Activated T-helper 1 cell treated with anti-CD3 and anti-CD28 coated beads, Interleukin-12 subunit alpha, Interleukin-12 subunit beta, Interleukin-2, Interleukin-4 antibody, amounts not matched to agents 30 ng/mL and 10 ng/mL and 1 ng/mL, durations not matched to agents 14 hours and 24 hours and 36 hours (primary cell): ENCODE measurements around the gene RPAIN. TPM values are rescaled to one million over a fixed set of nuclear protein-coding genes. Genes with fewer than 3 reads are reported as not detected.

Experiments used
- DNase-seq: peaks from one replicate; pipeline ENCODE4 v3.0.0; 2021; ENCODE audit warnings: low spot score
- H3K27ac Mint-ChIP-seq: one replicate; pipeline ENCODE4 v1.8.0; 2021; ENCODE audit warnings: mild to moderate bottlenecking, mixed read lengths
- H3K27me3 Mint-ChIP-seq: one replicate; pipeline ENCODE4 v1.8.0; 2022; ENCODE audit warnings: mild to moderate bottlenecking, moderate library complexity, mixed read lengths; ENCODE audit not compliant: insufficient read depth
- H3K36me3 Mint-ChIP-seq: one replicate; pipeline ENCODE4 v1.8.0; 2021; ENCODE audit warnings: low read depth, mixed read lengths
- H3K4me1 Mint-ChIP-seq: one replicate; pipeline ENCODE4 v1.8.0; 2021; ENCODE audit warnings: low read depth, mixed read lengths
- H3K4me3 Mint-ChIP-seq: one replicate; pipeline ENCODE4 v1.8.0; 2021; ENCODE audit warnings: mild to moderate bottlenecking, moderate library complexity, mixed read lengths
- H3K9me3 Mint-ChIP-seq: one replicate; pipeline ENCODE4 v1.8.0; 2021; ENCODE audit warnings: mixed read lengths
- intact Hi-C: fragments of 100-400 bp; cut with micrococcal nuclease; formaldehyde crosslinking; loops from one replicate; pipeline ENCODE4 v1.15.1; 2024
- total RNA-seq: library from RNA; stranded (reverse); gene quantifications from 2 replicates; pipeline ENCODE4 v1.2.3, GENCODE V29; 2022

RPAIN gene
- total RNA-seq, 1 donor from 2014 or later: 67.0 TPM

GRCh38 chr17:5472511-5472910, 52.5 kb downstream of the RPAIN start:
- Mint-ChIP-seq H3K4me3 (no peak overlapping the region), H3K9me3 (no peaks in the 10 kb centered on the region), H3K27me3 (no peaks in the 10 kb centered on the region), H3K36me3 (peaks cover 35% of the 10 kb centered on the region), H3K27ac (no peak overlapping the region), H3K4me1 (peaks cover 17% of the 10 kb centered on the region)
- DNase-seq: no peak
- intact Hi-C loops: no loop called here

DNA sequence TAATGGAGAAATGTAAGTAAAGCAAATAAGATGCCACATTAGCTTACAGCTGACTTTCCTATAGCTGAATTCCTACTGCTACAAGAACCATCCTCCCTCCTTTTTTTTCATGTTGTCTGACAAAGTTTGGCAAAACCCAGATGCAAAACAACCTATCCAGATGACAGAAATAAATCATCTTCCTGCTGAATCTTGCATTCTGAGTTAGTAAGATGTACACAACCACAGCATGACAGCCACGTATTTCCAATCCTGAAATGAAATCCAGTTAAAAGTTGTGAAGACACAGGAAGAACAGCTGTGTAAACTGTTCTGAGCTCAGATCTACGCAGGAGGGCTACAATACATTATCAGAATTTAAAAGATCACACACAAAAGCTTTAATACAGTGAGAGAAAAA, 53.9 kb downstream of the RPAIN start:
- no peak for DNase-seq
- Mint-ChIP-seq H3K4me3 (no peak overlapping the region), H3K9me3 (no peaks in the 10 kb centered on the region), H3K4me1 (peaks cover 11% of the 10 kb centered on the region), H3K36me3 (peaks cover 40% of the 10 kb centered on the region), H3K27me3 (no peaks in the 10 kb centered on the region), H3K27ac (no peak overlapping the region)
- intact Hi-C loops: no loop called here

DNA sequence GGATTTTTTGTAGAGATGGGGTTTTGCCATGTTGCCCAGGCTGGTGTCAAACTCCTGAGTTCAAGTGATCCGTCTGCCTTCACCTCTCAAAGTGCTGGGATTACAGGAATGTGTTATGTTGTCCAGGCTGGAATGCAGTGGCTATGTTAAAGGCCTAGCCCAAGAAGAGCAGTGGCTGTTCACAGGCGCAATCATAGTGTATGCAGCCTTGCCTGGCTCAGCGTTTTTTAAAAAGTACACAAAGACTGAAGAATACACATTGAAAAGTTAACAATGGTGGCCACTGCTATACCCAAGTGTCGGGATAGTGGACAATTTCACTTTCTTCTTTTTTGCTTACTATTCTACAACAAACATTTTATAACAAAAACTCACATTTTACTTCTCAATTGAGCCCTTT, 59.0 kb downstream of the RPAIN start:
- Mint-ChIP-seq H3K27ac (no peak overlapping the region), H3K27me3 (no peaks in the 10 kb centered on the region), H3K9me3 (no peaks in the 10 kb centered on the region), H3K36me3 (peaks cover 68% of the 10 kb centered on the region), H3K4me3 (no peak overlapping the region), H3K4me1 (peaks cover 27% of the 10 kb centered on the region)
- intact Hi-C loops: no loop called here
- DNase-seq: no peak

GRCh38 chr17:5480962-5481361, 61.0 kb downstream of the RPAIN start:
- H3K27ac Mint-ChIP-seq: no peak overlapping the region

DNA sequence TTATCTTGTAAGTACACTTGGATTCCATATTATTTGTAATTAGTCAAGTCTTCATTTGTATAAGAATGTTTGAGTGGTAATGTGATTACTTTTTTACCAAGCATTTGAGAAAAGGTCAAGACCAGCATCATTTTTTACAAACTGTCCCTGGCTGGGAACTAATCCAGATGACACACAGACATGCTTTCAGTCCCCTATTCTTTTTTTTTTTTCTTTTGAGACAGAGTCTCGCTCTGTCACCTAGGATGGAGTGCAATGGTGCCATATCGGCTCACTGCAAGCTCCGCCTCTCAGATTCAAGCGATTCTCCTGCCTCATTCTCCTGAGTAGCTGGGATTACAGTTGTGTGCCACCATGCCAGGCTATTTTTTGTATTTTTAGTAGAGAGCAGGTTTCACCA, 61.5 kb downstream of the RPAIN start:
- H3K27me3 Mint-ChIP-seq: no peaks in the 10 kb centered on the region
- H3K4me3 Mint-ChIP-seq: no peak overlapping the region
- H3K4me1 Mint-ChIP-seq: peaks cover 35% of the 10 kb centered on the region
- no peak overlapping the region for H3K27ac Mint-ChIP-seq
- intact Hi-C loops: loop anchor here (10.0 kb wide), 1 partner anchor 1163 kb away; the partner anchor contains the start of genes KIAA0753 and TXNDC17
- no peaks in the 10 kb centered on the region for H3K9me3 Mint-ChIP-seq
- peaks cover 65% of the 10 kb centered on the region for H3K36me3 Mint-ChIP-seq
- no peak for DNase-seq

More at GRCh38 chr17:5480962-5481361, 61.0 kb downstream of the RPAIN start:
- H3K36me3 Mint-ChIP-seq: peaks cover 63% of the 10 kb centered on the region
- H3K4me3 Mint-ChIP-seq: no peak overlapping the region
- H3K4me1 Mint-ChIP-seq: peaks cover 33% of the 10 kb centered on the region
- intact Hi-C loops: loop anchor here (10.0 kb wide), 1 partner anchor 1164 kb away; the partner anchor contains the start of genes KIAA0753 and TXNDC17
- H3K9me3 Mint-ChIP-seq: no peaks in the 10 kb centered on the region
- DNase-seq: no peak
- no peaks in the 10 kb centered on the region for H3K27me3 Mint-ChIP-seq

Other genes with a start within 250 kb of the RPAIN start
- 8.5 and 8.8 TPM in 2 replicates for gene ZNF594, start 228.3 kb upstream of the RPAIN start, total RNA-seq
- gene SCIMP, start 185.3 kb upstream of the RPAIN start, total RNA-seq: not detected in 2 replicates
- gene RABEP1, start 137.9 kb upstream of the RPAIN start, total RNA-seq: 50.2 and 51.4 TPM in 2 replicates
- 165 and 170 TPM in 2 replicates for gene NUP88, start 520 bp upstream of the RPAIN start, total RNA-seq
- gene C1QBP, start 19.0 kb downstream of the RPAIN start, total RNA-seq: 410 and 413 TPM in 2 replicates
- gene DHX33, start 48.8 kb downstream of the RPAIN start, total RNA-seq: 38.0 and 41.8 TPM in 2 replicates
- 71.7 and 73.2 TPM in 2 replicates for gene DERL2, start 66.0 kb downstream of the RPAIN start, total RNA-seq
- 38.1 and 39.6 TPM in 2 replicates for gene MIS12, start 66.4 kb downstream of the RPAIN start, total RNA-seq
- 26.0 and 29.6 TPM in 2 replicates for gene NLRP1, start 164.3 kb downstream of the RPAIN start, total RNA-seq